HG02763 (cell line): ENCODE results near the gene FAM3A.

Source experiments
- ATAC-seq: cut with Tn5 transposase; IDR thresholded peaks from one replicate; pipeline ENCODE4 v1.9.1; 2021; ENCODE audit warnings: mild to moderate bottlenecking, moderate library complexity; ENCODE audit not compliant: unreplicated experiment

Gene FAM3A

GRCh38 chrX:154481911-154482601, 34.0 kb downstream of the FAM3A start:
- no peak for ATAC-seq

- ATAC-seq, result no peak
Observed at GRCh38 chrX:154481195-154481594, 34.8 kb downstream of the FAM3A start.

GRCh38 chrX:154478728-154479622, 37.1 kb downstream of the FAM3A start, which contains the start of gene LAGE3:
TSS of gene LAGE3 (minus strand) at chrX:154479281. CDS start at chrX:154478915, 366 bp downstream.
- ATAC-seq, result peak; percentile 85

GRCh38 chrX:154477891-154478477, 38.0 kb downstream of the FAM3A start:
- no peak for ATAC-seq

GRCh38 chrX:154476821-154477220, 39.2 kb downstream of the FAM3A start:
- ATAC-seq, result no peak

- ATAC-seq, result no peak
Observed at GRCh38 chrX:154473683-154474082, 42.3 kb downstream of the FAM3A start.

GRCh38 chrX:154472685-154473632, 43.1 kb downstream of the FAM3A start:
- ATAC-seq, result no peak

GRCh38 chrX:154471839-154472684, 44.0 kb downstream of the FAM3A start:
- no peak for ATAC-seq

- no peak for ATAC-seq
Observed at GRCh38 chrX:154470914-154471568, 45.0 kb downstream of the FAM3A start.

GRCh38 chrX:154470434-154470833, 45.6 kb downstream of the FAM3A start:
- no peak for ATAC-seq

- no peak for ATAC-seq
Observed at GRCh38 chrX:154469880-154470279, 46.2 kb downstream of the FAM3A start.

GRCh38 chrX:154469114-154469513, 46.9 kb downstream of the FAM3A start:
- no peak for ATAC-seq

GRCh38 chrX:154468217-154468616, 47.8 kb downstream of the FAM3A start:
- ATAC-seq, result no peak

GRCh38 chrX:154467556-154467955, 48.5 kb downstream of the FAM3A start:
- ATAC-seq, result no peak

- ATAC-seq, result no peak
Observed at GRCh38 chrX:154466907-154467306, 49.1 kb downstream of the FAM3A start.

GRCh38 chrX:154466036-154466435, 50.0 kb downstream of the FAM3A start:
- ATAC-seq, result no peak

GRCh38 chrX:154465601-154466000, 50.4 kb downstream of the FAM3A start:
- ATAC-seq, result no peak

GRCh38 chrX:154464806-154465365, 51.1 kb downstream of the FAM3A start:
- no peak for ATAC-seq
